BE2C (cell line): Measurements from ENCODE around the gene PSPN.

Experiments used
- DNase-seq: peaks from one replicate; pipeline ENCODE4 v3.0.0-alpha.2; 2020
- H3K27me3 ChIP-seq: fragments of 250-450 bp; sonication (Bioruptor Pico); 2 replicates; pipeline ENCODE4 v1.5.1; 2020; ENCODE audit warnings: mild to moderate bottlenecking
- H3K36me3 ChIP-seq: fragments of 250-450 bp; sonication (Bioruptor Pico); 2 replicates; pipeline ENCODE4 v1.5.1; 2020; ENCODE audit warnings: mild to moderate bottlenecking
- H3K4me1 ChIP-seq: fragments of 250-450 bp; sonication (Bioruptor Pico); 2 replicates; pipeline ENCODE4 v1.5.1; 2020
- H3K4me3 ChIP-seq: 2 replicates; pipeline ENCODE4 v1.5.1; 2011; ENCODE audit warnings: low read depth, low read length
- H3K9me3 ChIP-seq: fragments of 250-450 bp; sonication (Bioruptor Pico); 2 replicates; pipeline ENCODE4 v1.5.1; 2020
- TF ChIP-seq, protein P1 (sequence below): IDR thresholded peaks from 2 replicates; pipeline ENCODE4 v1.5.1; 2012; ENCODE audit warnings: mild to moderate bottlenecking, low read depth, low read length

Gene PSPN

GRCh38 chr19:6334490-6335285 is 41.0 kb downstream of the PSPN start:
- Histone ChIP-seq H3K9me3 (no peaks in the 10 kb centered on the region), H3K4me1 (no peaks in the 10 kb centered on the region), H3K4me3 (no peak overlapping the region), H3K27me3 (no peaks in the 10 kb centered on the region), H3K36me3 (no peaks in the 10 kb centered on the region)
- TF ChIP-seq, protein P1, sequence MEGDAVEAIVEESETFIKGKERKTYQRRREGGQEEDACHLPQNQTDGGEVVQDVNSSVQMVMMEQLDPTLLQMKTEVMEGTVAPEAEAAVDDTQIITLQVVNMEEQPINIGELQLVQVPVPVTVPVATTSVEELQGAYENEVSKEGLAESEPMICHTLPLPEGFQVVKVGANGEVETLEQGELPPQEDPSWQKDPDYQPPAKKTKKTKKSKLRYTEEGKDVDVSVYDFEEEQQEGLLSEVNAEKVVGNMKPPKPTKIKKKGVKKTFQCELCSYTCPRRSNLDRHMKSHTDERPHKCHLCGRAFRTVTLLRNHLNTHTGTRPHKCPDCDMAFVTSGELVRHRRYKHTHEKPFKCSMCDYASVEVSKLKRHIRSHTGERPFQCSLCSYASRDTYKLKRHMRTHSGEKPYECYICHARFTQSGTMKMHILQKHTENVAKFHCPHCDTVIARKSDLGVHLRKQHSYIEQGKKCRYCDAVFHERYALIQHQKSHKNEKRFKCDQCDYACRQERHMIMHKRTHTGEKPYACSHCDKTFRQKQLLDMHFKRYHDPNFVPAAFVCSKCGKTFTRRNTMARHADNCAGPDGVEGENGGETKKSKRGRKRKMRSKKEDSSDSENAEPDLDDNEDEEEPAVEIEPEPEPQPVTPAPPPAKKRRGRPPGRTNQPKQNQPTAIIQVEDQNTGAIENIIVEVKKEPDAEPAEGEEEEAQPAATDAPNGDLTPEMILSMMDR, result no peak
- no peak for DNase-seq

GRCh38 chr19:6333439-6333838 is 42.3 kb downstream of the PSPN start, which contains the start of gene ACER1:
ACER1 (minus strand) TSS chr19:6333612; CDS start chr19:6333551, 61 bp downstream.
- DNase-seq, result no peak
- TF ChIP-seq, protein P1, result no peak
- Histone ChIP-seq H3K27me3 (no peaks in the 10 kb centered on the region), H3K36me3 (no peaks in the 10 kb centered on the region), H3K4me1 (no peaks in the 10 kb centered on the region), H3K9me3 (no peaks in the 10 kb centered on the region), H3K4me3 (no peak within 1 kb of the TSS)

- Histone ChIP-seq H3K36me3 (no peaks in the 10 kb centered on the region), H3K9me3 (no peaks in the 10 kb centered on the region), H3K4me1 (no peaks in the 10 kb centered on the region), H3K4me3 (no peak overlapping the region), H3K27me3 (peaks cover 14% of the 10 kb centered on the region; the same call in 1 of the 2 replicates)
- TF ChIP-seq, protein P1, result no peak
- DNase-seq, result no peak
Observed at GRCh38 chr19:6326815-6327214, 48.9 kb downstream of the PSPN start.

DNA sequence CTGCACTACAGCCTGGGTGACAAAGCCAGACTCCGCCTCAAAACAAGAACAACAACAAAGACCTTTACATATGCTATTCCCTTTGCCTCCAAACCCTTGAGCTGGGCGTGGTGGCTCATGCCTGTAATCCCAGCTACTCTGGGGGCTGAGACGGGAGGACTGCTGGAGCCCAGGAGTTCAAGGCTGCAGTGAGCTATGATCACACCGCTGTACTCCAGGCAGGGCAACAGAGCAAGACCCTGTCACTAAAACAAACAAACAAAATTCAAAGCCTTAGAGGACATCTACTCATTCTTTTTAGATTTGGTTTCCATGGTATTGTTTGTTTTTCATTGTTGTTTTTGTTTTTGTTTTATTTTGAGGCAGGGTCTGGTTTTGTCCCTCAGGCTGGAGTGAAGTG is 50.1 kb downstream of the PSPN start:
- Histone ChIP-seq H3K4me3 (no peak overlapping the region), H3K9me3 (no peaks in the 10 kb centered on the region), H3K27me3 (peaks cover 14% of the 10 kb centered on the region; the same call in 1 of the 2 replicates), H3K36me3 (no peaks in the 10 kb centered on the region), H3K4me1 (no peaks in the 10 kb centered on the region)
- DNase-seq, result no peak
- TF ChIP-seq, protein P1, result no peak
